ENCODE results near the gene NPTN.

NPTN gene

GRCh38 chr15:73617913-73618312 is 15.3 kb downstream of the NPTN start:
- no peak overlapping the region for H3K4me3 ChIP-seq (ENCODE audit: low read length in 2 of 2)
- H3K4me1 ChIP-seq (ENCODE audit: control insufficient read depth, insufficient read depth, low read length): no peaks in the 10 kb centered on the region
- H3K27me3 ChIP-seq (ENCODE audit: control insufficient read depth in 1 of 2, insufficient read depth in 2 of 2, low read length in 2 of 2): no peaks in the 10 kb centered on the region
- no peak overlapping the region for H3K9ac ChIP-seq (ENCODE audit: low read length in 2 of 2)
- no peak overlapping the region for H3K27ac ChIP-seq (ENCODE audit: low read length)
- H3K9me3 ChIP-seq (ENCODE audit: control insufficient read depth in 2 of 2, low read length in 2 of 2): no peaks in the 10 kb centered on the region
- no peaks in the 10 kb centered on the region for H3K36me3 ChIP-seq (ENCODE audit: control insufficient read depth in 2 of 2, insufficient read depth in 2 of 2, low read length in 2 of 2)

DNA sequence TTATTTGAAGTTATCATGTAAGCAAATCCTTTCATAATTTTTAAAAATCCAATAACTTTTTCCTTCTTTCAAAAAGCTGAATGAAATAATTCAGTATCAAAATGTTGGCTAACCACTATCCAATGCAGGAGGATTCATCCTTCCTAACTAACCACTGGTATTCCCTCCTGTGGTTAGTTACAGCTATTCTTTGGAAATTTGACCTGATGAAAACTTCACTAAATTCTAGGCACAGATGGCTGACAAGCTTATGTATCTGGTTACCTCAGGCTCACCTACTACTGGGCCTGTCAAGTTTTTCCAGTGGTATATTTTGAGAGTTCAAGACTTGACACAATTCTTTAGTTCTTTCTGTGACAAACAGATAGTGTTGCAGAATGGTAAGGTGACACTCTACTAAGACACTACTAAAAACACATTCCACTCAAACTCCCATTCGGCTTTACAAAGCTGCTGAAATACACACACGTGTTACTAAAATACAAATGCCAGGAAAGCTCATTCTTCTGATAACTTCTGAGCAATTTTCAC is 15.8 kb downstream of the NPTN start:
- no peak overlapping the region for H3K27ac ChIP-seq (ENCODE audit: low read length)

DNA sequence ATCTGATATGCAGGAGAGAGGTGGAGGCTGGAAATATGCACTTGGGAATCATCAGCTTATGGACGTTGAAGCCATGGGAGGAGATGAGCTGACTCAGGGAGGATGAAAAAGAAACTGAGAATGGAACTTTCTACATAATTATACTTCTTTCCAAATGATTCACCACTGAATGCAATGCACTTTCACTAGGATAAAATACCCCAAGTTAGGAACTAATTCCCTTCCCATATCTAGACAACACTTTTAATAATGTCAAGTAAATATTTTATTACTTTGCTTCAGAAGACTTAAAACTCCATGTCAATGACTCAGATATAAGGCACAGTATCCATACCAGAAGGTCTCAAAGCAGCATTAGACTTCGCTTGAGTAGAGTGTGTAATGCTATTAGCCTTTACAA is 24.2 kb downstream of the NPTN start:
- Histone ChIP-seq H3K9me3 (ENCODE audit: control insufficient read depth in 2 of 2, low read length in 2 of 2) (no peaks in the 10 kb centered on the region), H3K36me3 (ENCODE audit: control insufficient read depth in 2 of 2, insufficient read depth in 2 of 2, low read length in 2 of 2) (no peaks in the 10 kb centered on the region), H3K27me3 (ENCODE audit: control insufficient read depth in 1 of 2, insufficient read depth in 2 of 2, low read length in 2 of 2) (no peaks in the 10 kb centered on the region), H3K27ac (ENCODE audit: low read length) (no peak overlapping the region), H3K9ac (ENCODE audit: low read length in 2 of 2) (no peak overlapping the region), H3K4me3 (ENCODE audit: low read length in 2 of 2) (no peak overlapping the region), H3K4me1 (ENCODE audit: control insufficient read depth, insufficient read depth, low read length) (peaks cover 18% of the 10 kb centered on the region)

More for the DNA sequence above, 15.8 kb downstream of the NPTN start:
- H3K9me3 ChIP-seq (ENCODE audit: control insufficient read depth in 2 of 2, low read length in 2 of 2): no peaks in the 10 kb centered on the region
- H3K36me3 ChIP-seq (ENCODE audit: control insufficient read depth in 2 of 2, insufficient read depth in 2 of 2, low read length in 2 of 2): no peaks in the 10 kb centered on the region
- H3K9ac ChIP-seq (ENCODE audit: low read length in 2 of 2): no peak overlapping the region
- no peak overlapping the region for H3K4me3 ChIP-seq (ENCODE audit: low read length in 2 of 2)
- H3K4me1 ChIP-seq (ENCODE audit: control insufficient read depth, insufficient read depth, low read length): no peaks in the 10 kb centered on the region
- H3K27me3 ChIP-seq (ENCODE audit: control insufficient read depth in 1 of 2, insufficient read depth in 2 of 2, low read length in 2 of 2): no peaks in the 10 kb centered on the region

- Histone ChIP-seq H3K27ac (ENCODE audit: low read length) (no peak overlapping the region), H3K9ac (ENCODE audit: low read length in 2 of 2) (no peak overlapping the region), H3K4me3 (ENCODE audit: low read length in 2 of 2) (no peak overlapping the region), H3K4me1 (ENCODE audit: control insufficient read depth, insufficient read depth, low read length) (peaks cover 18% of the 10 kb centered on the region), H3K36me3 (ENCODE audit: control insufficient read depth in 2 of 2, insufficient read depth in 2 of 2, low read length in 2 of 2) (no peaks in the 10 kb centered on the region), H3K9me3 (ENCODE audit: control insufficient read depth in 2 of 2, low read length in 2 of 2) (no peaks in the 10 kb centered on the region), H3K27me3 (ENCODE audit: control insufficient read depth in 1 of 2, insufficient read depth in 2 of 2, low read length in 2 of 2) (no peaks in the 10 kb centered on the region)
Observed at GRCh38 chr15:73608475-73608874, 24.7 kb downstream of the NPTN start.

- Histone ChIP-seq H3K27me3 (ENCODE audit: control insufficient read depth in 1 of 2, insufficient read depth in 2 of 2, low read length in 2 of 2) (no peaks in the 10 kb centered on the region), H3K9ac (ENCODE audit: low read length in 2 of 2) (no peak overlapping the region), H3K27ac (ENCODE audit: low read length) (no peak overlapping the region), H3K4me1 (ENCODE audit: control insufficient read depth, insufficient read depth, low read length) (peaks cover 23% of the 10 kb centered on the region), H3K36me3 (ENCODE audit: control insufficient read depth in 2 of 2, insufficient read depth in 2 of 2, low read length in 2 of 2) (no peaks in the 10 kb centered on the region), H3K9me3 (ENCODE audit: control insufficient read depth in 2 of 2, low read length in 2 of 2) (no peaks in the 10 kb centered on the region), H3K4me3 (ENCODE audit: low read length in 2 of 2) (no peak overlapping the region)
Observed at GRCh38 chr15:73607843-73608242, 25.3 kb downstream of the NPTN start.

GRCh38 chr15:73607405-73607804 is 25.8 kb downstream of the NPTN start:
- H3K27ac ChIP-seq (ENCODE audit: low read length): no peak overlapping the region
- H3K4me3 ChIP-seq (ENCODE audit: low read length in 2 of 2): no peak overlapping the region
- no peak overlapping the region for H3K9ac ChIP-seq (ENCODE audit: low read length in 2 of 2)
- no peaks in the 10 kb centered on the region for H3K9me3 ChIP-seq (ENCODE audit: control insufficient read depth in 2 of 2, low read length in 2 of 2)
- peaks cover 27% of the 10 kb centered on the region for H3K4me1 ChIP-seq (ENCODE audit: control insufficient read depth, insufficient read depth, low read length)
- no peaks in the 10 kb centered on the region for H3K27me3 ChIP-seq (ENCODE audit: control insufficient read depth in 1 of 2, insufficient read depth in 2 of 2, low read length in 2 of 2)
- H3K36me3 ChIP-seq (ENCODE audit: control insufficient read depth in 2 of 2, insufficient read depth in 2 of 2, low read length in 2 of 2): no peaks in the 10 kb centered on the region

DNA sequence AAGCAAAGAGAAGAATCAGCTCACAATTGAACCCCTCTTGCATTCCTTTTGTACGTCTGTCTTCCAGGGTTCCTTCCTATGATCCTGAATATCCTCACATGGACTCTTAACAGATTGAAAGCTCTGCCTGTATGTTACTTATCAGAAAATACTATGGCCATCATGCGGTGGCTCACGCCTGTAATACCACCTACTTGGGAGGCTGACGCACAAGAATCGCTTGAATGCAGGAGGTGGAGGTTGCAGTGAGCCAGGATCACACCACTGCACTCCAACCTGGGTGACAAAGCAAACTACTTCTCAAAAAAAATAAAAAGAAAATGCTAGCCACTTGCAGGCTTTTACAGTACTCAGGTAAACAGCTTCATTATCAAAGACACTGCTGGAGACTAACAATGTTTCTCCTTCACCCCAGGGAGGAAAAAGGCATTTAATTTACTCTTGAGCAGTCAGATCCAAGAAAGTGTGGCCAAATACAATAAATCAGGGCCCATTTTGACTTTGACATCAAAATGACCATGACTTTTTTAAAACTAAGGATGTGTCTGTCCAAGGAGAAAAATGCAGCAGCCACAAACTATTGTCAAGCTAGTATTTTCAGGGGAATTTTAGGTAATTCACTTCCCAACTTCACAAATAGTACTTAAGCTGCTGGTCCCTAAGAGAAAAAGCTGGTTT is 27.3 kb downstream of the NPTN start:
- Histone ChIP-seq H3K27ac (ENCODE audit: low read length) (no peak overlapping the region), H3K9me3 (ENCODE audit: control insufficient read depth in 2 of 2, low read length in 2 of 2) (no peaks in the 10 kb centered on the region), H3K27me3 (ENCODE audit: control insufficient read depth in 1 of 2, insufficient read depth in 2 of 2, low read length in 2 of 2) (no peaks in the 10 kb centered on the region), H3K4me3 (ENCODE audit: low read length in 2 of 2) (no peak overlapping the region), H3K9ac (ENCODE audit: low read length in 2 of 2) (no peak overlapping the region), H3K4me1 (ENCODE audit: control insufficient read depth, insufficient read depth, low read length) (peaks cover 42% of the 10 kb centered on the region), H3K36me3 (ENCODE audit: control insufficient read depth in 2 of 2, insufficient read depth in 2 of 2, low read length in 2 of 2) (no peaks in the 10 kb centered on the region)

- H3K27ac ChIP-seq (ENCODE audit: low read length): no peak overlapping the region
- no peaks in the 10 kb centered on the region for H3K27me3 ChIP-seq (ENCODE audit: control insufficient read depth in 1 of 2, insufficient read depth in 2 of 2, low read length in 2 of 2)
- no peaks in the 10 kb centered on the region for H3K9me3 ChIP-seq (ENCODE audit: control insufficient read depth in 2 of 2, low read length in 2 of 2)
- no peak overlapping the region for H3K4me3 ChIP-seq (ENCODE audit: low read length in 2 of 2)
- H3K4me1 ChIP-seq (ENCODE audit: control insufficient read depth, insufficient read depth, low read length): peaks cover 49% of the 10 kb centered on the region
- H3K36me3 ChIP-seq (ENCODE audit: control insufficient read depth in 2 of 2, insufficient read depth in 2 of 2, low read length in 2 of 2): no peaks in the 10 kb centered on the region
- no peak overlapping the region for H3K9ac ChIP-seq (ENCODE audit: low read length in 2 of 2)
Observed at GRCh38 chr15:73604477-73604876, 28.7 kb downstream of the NPTN start.

DNA sequence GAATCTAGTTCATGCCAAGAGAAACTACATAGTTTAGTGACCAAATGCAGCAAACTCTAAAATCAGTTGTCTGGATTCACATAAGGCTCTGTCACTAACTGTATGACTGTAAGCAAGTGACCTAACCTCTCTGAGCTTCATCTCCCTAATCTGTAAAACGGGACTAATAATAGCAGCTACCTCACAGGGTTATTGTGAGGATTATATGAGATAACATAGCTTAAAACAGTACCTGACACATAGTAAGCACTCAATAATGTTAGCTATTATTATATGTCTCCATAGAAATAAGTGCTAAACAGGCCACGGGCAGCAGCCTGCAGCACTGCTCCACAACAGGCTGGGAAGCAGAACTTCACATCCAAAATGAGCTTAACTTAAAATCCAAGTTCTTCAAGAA is 30.2 kb downstream of the NPTN start:
- no peak overlapping the region for H3K4me3 ChIP-seq (ENCODE audit: low read length in 2 of 2)
- H3K27me3 ChIP-seq (ENCODE audit: control insufficient read depth in 1 of 2, insufficient read depth in 2 of 2, low read length in 2 of 2): no peaks in the 10 kb centered on the region
- H3K4me1 ChIP-seq (ENCODE audit: control insufficient read depth, insufficient read depth, low read length): peaks cover 61% of the 10 kb centered on the region
- no peaks in the 10 kb centered on the region for H3K36me3 ChIP-seq (ENCODE audit: control insufficient read depth in 2 of 2, insufficient read depth in 2 of 2, low read length in 2 of 2)
- peak overlapping the region in 1 of 2 donors; percentile 33 for H3K9ac ChIP-seq (ENCODE audit: low read length in 2 of 2)
- H3K9me3 ChIP-seq (ENCODE audit: control insufficient read depth in 2 of 2, low read length in 2 of 2): no peaks in the 10 kb centered on the region
- no peak overlapping the region for H3K27ac ChIP-seq (ENCODE audit: low read length)

DNA sequence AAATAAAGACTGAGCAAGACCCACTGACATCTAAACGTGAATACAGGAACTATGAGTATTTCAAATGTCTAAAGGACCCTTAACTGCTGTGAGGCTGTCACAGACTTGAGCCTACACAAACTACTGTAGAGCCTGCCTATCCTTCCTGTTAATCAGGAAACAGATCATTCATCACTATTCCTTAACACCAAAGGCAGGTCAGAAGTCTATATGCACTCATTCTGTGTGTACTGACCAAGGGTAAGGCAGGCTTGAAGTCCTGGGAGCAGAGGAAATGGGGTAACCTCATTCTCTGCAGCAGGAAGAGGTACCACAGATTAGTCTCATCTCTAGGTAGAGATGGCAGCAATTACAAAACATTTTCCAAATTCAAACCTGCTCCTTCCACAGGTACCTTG is 30.7 kb downstream of the NPTN start:
- Histone ChIP-seq H3K4me1 (ENCODE audit: control insufficient read depth, insufficient read depth, low read length) (peaks cover 62% of the 10 kb centered on the region), H3K9me3 (ENCODE audit: control insufficient read depth in 2 of 2, low read length in 2 of 2) (no peaks in the 10 kb centered on the region), H3K36me3 (ENCODE audit: control insufficient read depth in 2 of 2, insufficient read depth in 2 of 2, low read length in 2 of 2) (no peaks in the 10 kb centered on the region), H3K9ac (ENCODE audit: low read length in 2 of 2) (peak overlapping the region in 1 of 2 donors; percentile 33), H3K27me3 (ENCODE audit: control insufficient read depth in 1 of 2, insufficient read depth in 2 of 2, low read length in 2 of 2) (no peaks in the 10 kb centered on the region), H3K4me3 (ENCODE audit: low read length in 2 of 2) (peak overlapping the region; percentile 56), H3K27ac (ENCODE audit: low read length) (peak overlapping the region; percentile 78)
